Prostate gland (tissue), 2 donors: Measurements from ENCODE around the gene KLF11.

Experiments
- POLR2A ChIP-seq: fragments of 450-650 bp; IDR thresholded peaks from one replicate; pipeline ENCODE4 v1.6.1; 2016; ENCODE audit warnings: antibody characterized with exemption, mild to moderate bottlenecking
- TF ChIP-seq, protein P1 (sequence below), 4 experiments: fragments of 200-600 bp in 2 of 4; fragments of 450-650 bp in 2 of 4; sonication (generic) in 2 of 4; IDR thresholded peaks; 1 replicate in 3 of 4; 2 replicates in 1 of 4; pipeline ENCODE4 v1.5.1; 2016 to 2019; ENCODE audit warnings: antibody characterized with exemption in 4 of 4, mild to moderate bottlenecking in 2 of 4, moderate library complexity in 2 of 4

DNA sequence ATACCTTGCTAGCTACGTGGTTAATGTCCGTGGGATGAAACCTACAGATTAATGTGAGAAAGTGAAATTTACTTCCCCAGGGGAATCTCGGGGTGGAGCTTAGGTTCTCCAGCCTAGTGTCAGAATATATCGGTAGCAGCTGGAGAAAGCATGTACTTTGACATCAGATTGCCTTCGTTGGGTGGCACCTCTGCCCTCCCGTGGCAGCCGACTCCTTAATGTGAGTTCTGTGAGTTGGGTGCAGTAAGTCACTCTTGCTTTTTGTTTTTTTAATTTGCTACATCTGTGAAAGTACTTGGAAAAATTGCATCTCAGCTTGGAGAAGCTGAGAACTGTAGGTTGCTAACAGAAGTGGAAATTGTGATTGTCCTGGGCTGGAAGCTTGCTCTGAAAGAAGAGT is 3.6 kb downstream of the KLF11 start:
- TF ChIP-seq, protein P1, sequence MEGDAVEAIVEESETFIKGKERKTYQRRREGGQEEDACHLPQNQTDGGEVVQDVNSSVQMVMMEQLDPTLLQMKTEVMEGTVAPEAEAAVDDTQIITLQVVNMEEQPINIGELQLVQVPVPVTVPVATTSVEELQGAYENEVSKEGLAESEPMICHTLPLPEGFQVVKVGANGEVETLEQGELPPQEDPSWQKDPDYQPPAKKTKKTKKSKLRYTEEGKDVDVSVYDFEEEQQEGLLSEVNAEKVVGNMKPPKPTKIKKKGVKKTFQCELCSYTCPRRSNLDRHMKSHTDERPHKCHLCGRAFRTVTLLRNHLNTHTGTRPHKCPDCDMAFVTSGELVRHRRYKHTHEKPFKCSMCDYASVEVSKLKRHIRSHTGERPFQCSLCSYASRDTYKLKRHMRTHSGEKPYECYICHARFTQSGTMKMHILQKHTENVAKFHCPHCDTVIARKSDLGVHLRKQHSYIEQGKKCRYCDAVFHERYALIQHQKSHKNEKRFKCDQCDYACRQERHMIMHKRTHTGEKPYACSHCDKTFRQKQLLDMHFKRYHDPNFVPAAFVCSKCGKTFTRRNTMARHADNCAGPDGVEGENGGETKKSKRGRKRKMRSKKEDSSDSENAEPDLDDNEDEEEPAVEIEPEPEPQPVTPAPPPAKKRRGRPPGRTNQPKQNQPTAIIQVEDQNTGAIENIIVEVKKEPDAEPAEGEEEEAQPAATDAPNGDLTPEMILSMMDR (IDR thresholded peaks at IDR 0.05), result no peak
- no peak for TF ChIP-seq POLR2A
